ENCODE measurements around the gene LAIR1. TPM values are rescaled to one million over a fixed set of nuclear protein-coding genes. Genes with fewer than 3 reads are reported as not detected.
"Not testable (repeated sequence)": the region's sequence is repeated elsewhere in the genome, so short reads cannot be mapped to it uniquely, and the experiment has no call there.

LAIR1 gene
- total RNA-seq, 1 experiment from 2014 or later: not detected

DNA sequence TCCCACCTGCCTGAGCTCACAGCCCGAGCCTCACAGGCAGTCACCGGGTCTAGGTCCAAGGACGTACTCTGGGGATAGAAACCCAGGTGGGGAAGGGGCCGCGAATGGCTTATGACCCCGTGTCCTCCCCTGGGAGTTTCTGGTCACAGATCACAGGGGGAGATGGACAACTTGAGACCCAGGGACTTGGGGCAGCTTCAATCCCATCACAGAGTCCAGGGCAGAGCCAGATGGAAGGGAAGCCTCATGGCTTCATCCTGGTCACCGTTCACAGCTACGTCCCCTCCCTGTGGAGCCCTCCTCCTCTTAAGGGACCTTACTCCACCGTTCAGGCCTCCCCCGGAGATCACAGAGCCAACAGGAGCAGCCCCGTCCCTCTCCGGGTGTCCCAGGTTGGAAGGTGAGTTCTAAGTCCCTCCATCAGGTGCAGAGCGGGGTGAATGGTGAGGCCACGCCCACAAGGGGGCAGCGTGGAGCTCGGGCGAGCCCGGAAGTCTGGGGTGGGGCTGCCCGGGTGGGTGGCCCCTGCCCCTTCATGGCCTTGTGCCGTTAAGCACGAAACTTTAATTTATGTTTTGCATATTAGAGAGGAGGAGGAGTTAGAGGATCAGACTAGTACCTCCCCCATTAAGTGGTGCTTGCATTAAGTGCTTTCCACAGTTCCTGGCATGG is 5.4 kb downstream of the LAIR1 start:
- H3K79me2 ChIP-seq (ENCODE audit: low read depth); H3F3A ChIP-seq (ENCODE audit: insufficient read depth, low read depth); H2AFZ ChIP-seq; H3K4me2 ChIP-seq; H3K27ac ChIP-seq; H3K36me3 ChIP-seq (ENCODE audit: low read depth); BruUV-seq (replicated peaks); H3K9me3 ChIP-seq (ENCODE audit: insufficient read depth, low read depth); CTCF ChIA-PET; H3K9me2 ChIP-seq (ENCODE audit: insufficient read depth); H3K4me1 ChIP-seq (replicated peaks; ENCODE audit: insufficient read depth); H4K20me1 ChIP-seq (ENCODE audit: insufficient read depth); POLR2A ChIA-PET (ENCODE audit: unreplicated experiment); H3K4me3 ChIP-seq; intact Hi-C loops (cut with micrococcal nuclease; ENCODE audit: unreplicated experiment): not testable (repeated sequence)
- H3K27me3 ChIP-seq (ENCODE audit: insufficient read depth, low read depth): peaks cover 59% of the 10 kb centered on the region
- peak; percentile 35; the same call in 1 of the 2 replicates for TF ChIP-seq CTCF (conservative IDR thresholded peaks at IDR 0.05)
- peak in 1 of 2 experiments; percentile 29 for DNase-seq

- H3K36me3 ChIP-seq (ENCODE audit: low read depth): no peaks in the 10 kb centered on the region
- H3K4me2 ChIP-seq: no peak overlapping the region
- no peaks in the 10 kb centered on the region for H3K4me1 ChIP-seq (replicated peaks; ENCODE audit: insufficient read depth)
- no peak for TF ChIP-seq CTCF (conservative IDR thresholded peaks at IDR 0.05)
- TF ChIP-seq EZH2 (IDR thresholded peaks at IDR 0.05; ENCODE audit: low read depth): no peak
- no peak for DNase-seq
- H3K27me3 ChIP-seq (ENCODE audit: insufficient read depth, low read depth): peaks cover 58% of the 10 kb centered on the region
- no peaks in the 10 kb centered on the region for H4K20me1 ChIP-seq (ENCODE audit: insufficient read depth)
- no peak overlapping the region for H2AFZ ChIP-seq
- H3F3A ChIP-seq (ENCODE audit: insufficient read depth, low read depth): no peaks in the 10 kb centered on the region
- intact Hi-C loops (cut with micrococcal nuclease; ENCODE audit: unreplicated experiment): no loop called here
- H3K27ac ChIP-seq: no peak overlapping the region
- ChIA-PET CTCF (interaction anchor here (0.6 kb wide), 1 partner anchor 15 kb away, joined by 10 read pairs; no protein-coding TSS in a partner anchor), POLR2A (ENCODE audit: unreplicated experiment) (no interaction called here)
- H3K9me3 ChIP-seq (ENCODE audit: insufficient read depth, low read depth): no peaks in the 10 kb centered on the region
- H3K79me2 ChIP-seq (ENCODE audit: low read depth): no peaks in the 10 kb centered on the region
- no peaks in the 10 kb centered on the region for H3K9me2 ChIP-seq (ENCODE audit: insufficient read depth)
- no TSS peak for BruUV-seq (replicated peaks)
- no peak overlapping the region for H3K4me3 ChIP-seq
Measured at GRCh38 chr19:54357381-54357780, 7.3 kb downstream of the LAIR1 start.

- H3K36me3 ChIP-seq (ENCODE audit: low read depth): no peaks in the 10 kb centered on the region
- H3K79me2 ChIP-seq (ENCODE audit: low read depth): no peaks in the 10 kb centered on the region
- H2AFZ ChIP-seq: no peak overlapping the region
- CTCF ChIA-PET: no interaction called here
- no TSS peak for BruUV-seq (replicated peaks)
- H3K4me3 ChIP-seq: no peak overlapping the region
- no peaks in the 10 kb centered on the region for H3K9me3 ChIP-seq (ENCODE audit: insufficient read depth, low read depth)
- no peaks in the 10 kb centered on the region for H3F3A ChIP-seq (ENCODE audit: insufficient read depth, low read depth)
- H3K27me3 ChIP-seq (ENCODE audit: insufficient read depth, low read depth): peaks cover 62% of the 10 kb centered on the region
- H3K27ac ChIP-seq: no peak overlapping the region
- H4K20me1 ChIP-seq (ENCODE audit: insufficient read depth): no peaks in the 10 kb centered on the region
- H3K4me1 ChIP-seq (replicated peaks; ENCODE audit: insufficient read depth): no peaks in the 10 kb centered on the region
- intact Hi-C loops (cut with micrococcal nuclease; ENCODE audit: unreplicated experiment): no loop called here
- no peak for DNase-seq
- no peaks in the 10 kb centered on the region for H3K9me2 ChIP-seq (ENCODE audit: insufficient read depth)
- POLR2A ChIA-PET (ENCODE audit: unreplicated experiment): no interaction called here
- no peak for TF ChIP-seq CTCF (conservative IDR thresholded peaks at IDR 0.05)
- TF ChIP-seq EZH2 (IDR thresholded peaks at IDR 0.05; ENCODE audit: low read depth): no peak
- H3K4me2 ChIP-seq: no peak overlapping the region
Measured at GRCh38 chr19:54356444-54357056, 8.2 kb downstream of the LAIR1 start.

Measured in PC-9 (cell line).